ENCODE data around the gene ATG4B. TPM values are rescaled to one million over a fixed set of nuclear protein-coding genes. Genes with fewer than 3 reads are reported as not detected.

ATG4B gene
- total RNA-seq, 1 donor from 2014 or later = 44.8 TPM

Other genes with a start within 250 kb of the ATG4B start
- gene STK25, start 129.1 kb upstream of the ATG4B start, total RNA-seq (ENCODE audit: insufficient read depth, low replicate concordance) = 119 TPM
- gene BOK, start 78.9 kb upstream of the ATG4B start, total RNA-seq (ENCODE audit: insufficient read depth, low replicate concordance) = 37.8 TPM
- gene THAP4, start 535 bp upstream of the ATG4B start, total RNA-seq (ENCODE audit: insufficient read depth, low replicate concordance) = 21.4 TPM
- gene DTYMK, start 49.1 kb downstream of the ATG4B start, total RNA-seq (ENCODE audit: insufficient read depth, low replicate concordance) = 21.2 TPM
- gene ING5, start 64.3 kb downstream of the ATG4B start, total RNA-seq (ENCODE audit: insufficient read depth, low replicate concordance) = 22.4 TPM
- gene D2HGDH, start 96.9 kb downstream of the ATG4B start, total RNA-seq (ENCODE audit: insufficient read depth, low replicate concordance) = 8.4 TPM
- 2.2 TPM for gene GAL3ST2, start 139.1 kb downstream of the ATG4B start, total RNA-seq (ENCODE audit: insufficient read depth, low replicate concordance)
- 0.72 TPM for gene NEU4, start 171.5 kb downstream of the ATG4B start, total RNA-seq (ENCODE audit: insufficient read depth, low replicate concordance)
- gene PDCD1, start 221.2 kb downstream of the ATG4B start, total RNA-seq (ENCODE audit: insufficient read depth, low replicate concordance) = not detected
- gene RTP5, start 232.0 kb downstream of the ATG4B start, total RNA-seq (ENCODE audit: insufficient read depth, low replicate concordance) = 0.24 TPM

Measured in umbilical cord (tissue), 1 donor.